Memory B cell (primary cell): ENCODE measurements around the gene ANKRD34C.
"Not testable (repeated sequence)": the region's sequence is repeated elsewhere in the genome, so short reads cannot be mapped to it uniquely, and the experiment has no call there.

Experiments used
- ATAC-seq: fragments of 150-1000 bp; cut with Tn5 transposase; 2 replicates; pipeline ENCODE4 v1.10.0; 2021; ENCODE audit warnings: low read depth, mild to moderate bottlenecking, moderate library complexity
- DNase-seq, 2 donors: peaks; one replicate each; pipeline ENCODE4 v3.0.0; 2022; ENCODE audit warnings: low spot score in 2 of 2
- H3K27ac Mint-ChIP-seq: one replicate; pipeline ENCODE4 v1.8.0; 2022; ENCODE audit warnings: mild to moderate bottlenecking, moderate library complexity, mixed read lengths
- H3K27me3 Mint-ChIP-seq: one replicate; pipeline ENCODE4 v1.8.0; 2022; ENCODE audit warnings: mixed read lengths
- H3K36me3 Mint-ChIP-seq: one replicate; pipeline ENCODE4 v1.8.0; 2022; ENCODE audit warnings: mild to moderate bottlenecking, mixed read lengths
- H3K4me1 Mint-ChIP-seq: one replicate; pipeline ENCODE4 v1.8.0; 2022; ENCODE audit warnings: mixed read lengths
- H3K4me3 Mint-ChIP-seq: one replicate; pipeline ENCODE4 v1.8.0; 2022; ENCODE audit warnings: mild to moderate bottlenecking, moderate library complexity, mixed read lengths
- H3K9me3 Mint-ChIP-seq: one replicate; pipeline ENCODE4 v1.8.0; 2022; ENCODE audit warnings: mixed read lengths

ANKRD34C gene

GRCh38 chr15:79319973-79320372, 37.5 kb downstream of the ANKRD34C start:
- ATAC-seq, H3K4me1 Mint-ChIP-seq, DNase-seq, H3K27me3 Mint-ChIP-seq, H3K4me3 Mint-ChIP-seq, H3K9me3 Mint-ChIP-seq, H3K27ac Mint-ChIP-seq: not testable (repeated sequence)
- H3K36me3 Mint-ChIP-seq, result peaks cover 62% of the 10 kb centered on the region

GRCh38 chr15:79321876-79322275, 39.4 kb downstream of the ANKRD34C start:
- peaks cover 5% of the 10 kb centered on the region for H3K4me1 Mint-ChIP-seq
- H3K9me3 Mint-ChIP-seq, result peaks cover 2% of the 10 kb centered on the region
- H3K36me3 Mint-ChIP-seq, result peaks cover 54% of the 10 kb centered on the region
- no peaks in the 10 kb centered on the region for H3K27me3 Mint-ChIP-seq
- ATAC-seq (no peak), DNase-seq (no peak)
- no peak overlapping the region for H3K4me3 Mint-ChIP-seq
- H3K27ac Mint-ChIP-seq, result no peak overlapping the region

GRCh38 chr15:79322306-79322705, 39.8 kb downstream of the ANKRD34C start:
- Mint-ChIP-seq H3K27me3 (no peaks in the 10 kb centered on the region), H3K27ac (no peak overlapping the region), H3K36me3 (peaks cover 50% of the 10 kb centered on the region), H3K9me3 (peaks cover 2% of the 10 kb centered on the region), H3K4me1 (peaks cover 5% of the 10 kb centered on the region), H3K4me3 (no peak overlapping the region)
- ATAC-seq (no peak), DNase-seq (no peak)

- H3K4me1 Mint-ChIP-seq, result peaks cover 5% of the 10 kb centered on the region
- no peaks in the 10 kb centered on the region for H3K27me3 Mint-ChIP-seq
- no peak for ATAC-seq
- no peak overlapping the region for H3K27ac Mint-ChIP-seq
- H3K9me3 Mint-ChIP-seq, result peaks cover 2% of the 10 kb centered on the region
- H3K36me3 Mint-ChIP-seq, result peaks cover 49% of the 10 kb centered on the region
- no peak for DNase-seq
- no peak overlapping the region for H3K4me3 Mint-ChIP-seq
Observed at GRCh38 chr15:79322945-79323344, 40.4 kb downstream of the ANKRD34C start.

GRCh38 chr15:79329171-79329611, 46.7 kb downstream of the ANKRD34C start:
- Mint-ChIP-seq H3K27me3 (no peaks in the 10 kb centered on the region), H3K36me3 (peaks cover 24% of the 10 kb centered on the region), H3K9me3 (peaks cover 3% of the 10 kb centered on the region), H3K4me1 (peaks cover 1% of the 10 kb centered on the region), H3K27ac (no peak overlapping the region), H3K4me3 (no peak overlapping the region)
- DNase-seq (no peak), ATAC-seq (no peak)
